GM20000 (cell line): ENCODE data around the gene SNX24.

Experiments used
- DNase-seq: peaks from one replicate; pipeline ENCODE4 v3.0.0; 2012; ENCODE audit warnings: low spot score
- TF ChIP-seq, protein P1 (sequence below): IDR thresholded peaks from 2 replicates; pipeline ENCODE4 v1.5.1; 2012; ENCODE audit warnings: mild to moderate bottlenecking, control low read depth; ENCODE audit errors: extremely low read depth, missing control alignments

The SNX24 gene

DNA sequence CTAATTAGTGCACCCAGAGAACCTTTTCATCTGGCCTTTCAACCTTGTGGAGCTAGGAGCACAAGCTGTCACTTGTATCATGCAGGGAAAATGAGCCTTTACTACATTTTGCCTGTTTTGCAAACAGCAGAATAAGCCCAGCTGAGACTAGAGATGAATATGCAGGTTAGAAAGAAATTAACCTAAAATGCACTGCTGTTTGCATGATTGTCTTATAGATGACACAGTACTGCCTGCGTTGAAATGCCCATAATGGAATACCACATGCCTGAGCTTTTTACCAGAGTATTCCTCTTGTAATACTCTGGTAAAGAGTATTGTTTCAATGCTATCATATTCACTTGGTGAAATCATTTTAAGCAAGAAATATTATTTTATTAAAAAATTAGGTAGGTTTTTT lies 90.7 kb downstream of the SNX24 start:
- TF ChIP-seq, protein P1, sequence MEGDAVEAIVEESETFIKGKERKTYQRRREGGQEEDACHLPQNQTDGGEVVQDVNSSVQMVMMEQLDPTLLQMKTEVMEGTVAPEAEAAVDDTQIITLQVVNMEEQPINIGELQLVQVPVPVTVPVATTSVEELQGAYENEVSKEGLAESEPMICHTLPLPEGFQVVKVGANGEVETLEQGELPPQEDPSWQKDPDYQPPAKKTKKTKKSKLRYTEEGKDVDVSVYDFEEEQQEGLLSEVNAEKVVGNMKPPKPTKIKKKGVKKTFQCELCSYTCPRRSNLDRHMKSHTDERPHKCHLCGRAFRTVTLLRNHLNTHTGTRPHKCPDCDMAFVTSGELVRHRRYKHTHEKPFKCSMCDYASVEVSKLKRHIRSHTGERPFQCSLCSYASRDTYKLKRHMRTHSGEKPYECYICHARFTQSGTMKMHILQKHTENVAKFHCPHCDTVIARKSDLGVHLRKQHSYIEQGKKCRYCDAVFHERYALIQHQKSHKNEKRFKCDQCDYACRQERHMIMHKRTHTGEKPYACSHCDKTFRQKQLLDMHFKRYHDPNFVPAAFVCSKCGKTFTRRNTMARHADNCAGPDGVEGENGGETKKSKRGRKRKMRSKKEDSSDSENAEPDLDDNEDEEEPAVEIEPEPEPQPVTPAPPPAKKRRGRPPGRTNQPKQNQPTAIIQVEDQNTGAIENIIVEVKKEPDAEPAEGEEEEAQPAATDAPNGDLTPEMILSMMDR: no peak
- no peak for DNase-seq

DNA sequence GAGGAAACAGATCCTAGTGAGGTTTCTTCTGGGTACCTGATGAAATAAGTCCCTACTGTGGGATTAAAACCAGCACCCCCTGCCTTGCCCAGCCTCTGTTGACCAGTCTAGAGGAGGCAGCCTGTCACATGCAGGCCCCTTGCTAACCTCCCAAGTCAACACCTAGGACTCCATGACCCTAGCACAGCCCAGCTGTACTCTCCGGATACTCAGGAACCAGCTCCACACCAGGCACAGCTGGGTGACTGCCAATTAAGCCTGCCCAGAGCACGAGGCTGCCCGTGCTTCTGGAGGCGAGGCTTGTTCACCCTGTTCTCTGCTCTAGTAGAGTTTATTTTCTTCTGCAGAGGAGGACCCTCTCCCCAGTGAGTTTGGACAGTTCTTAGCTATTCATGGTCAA lies 92.5 kb downstream of the SNX24 start:
- TF ChIP-seq, protein P1: no peak
- DNase-seq: no peak

DNA sequence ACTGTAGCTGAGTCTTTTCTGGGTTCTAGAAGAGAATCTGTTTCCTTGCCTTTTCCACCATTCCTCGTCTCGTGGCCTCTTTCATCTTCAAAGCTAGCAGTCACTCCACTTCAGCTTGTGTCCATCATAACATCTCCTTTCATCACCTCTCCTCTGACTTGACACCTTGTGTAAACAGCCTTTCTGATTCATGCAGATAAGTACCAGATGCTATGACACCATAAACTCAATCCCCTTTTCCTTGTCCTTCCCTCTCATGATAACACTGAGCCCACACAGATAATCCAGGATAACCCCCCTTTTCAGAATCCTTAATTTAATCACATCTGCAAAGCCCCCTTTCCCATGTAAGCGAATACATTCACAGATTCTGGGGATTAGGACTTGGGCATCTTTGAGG lies 95.5 kb downstream of the SNX24 start:
- TF ChIP-seq, protein P1: no peak
- no peak for DNase-seq

DNA sequence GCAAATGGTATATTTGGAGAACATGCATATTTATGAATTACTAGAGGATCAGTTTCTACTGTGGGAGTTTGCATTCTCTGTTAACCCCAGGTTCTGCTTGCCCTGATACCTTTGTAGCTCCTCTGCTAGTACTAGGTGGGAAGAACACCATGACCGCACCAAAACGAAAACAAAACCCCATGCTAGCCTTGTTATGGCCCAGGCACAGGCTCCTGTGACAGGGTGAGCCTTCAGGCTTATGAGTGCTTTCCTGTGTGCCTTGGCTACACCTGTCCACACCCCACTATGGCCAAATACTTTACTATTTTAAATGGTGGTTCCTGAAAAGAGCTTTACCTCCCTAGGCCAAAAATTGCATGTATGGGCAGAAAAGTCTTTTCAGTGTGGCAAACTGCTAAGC lies 96.3 kb downstream of the SNX24 start:
- DNase-seq: no peak
- TF ChIP-seq, protein P1: no peak

DNA sequence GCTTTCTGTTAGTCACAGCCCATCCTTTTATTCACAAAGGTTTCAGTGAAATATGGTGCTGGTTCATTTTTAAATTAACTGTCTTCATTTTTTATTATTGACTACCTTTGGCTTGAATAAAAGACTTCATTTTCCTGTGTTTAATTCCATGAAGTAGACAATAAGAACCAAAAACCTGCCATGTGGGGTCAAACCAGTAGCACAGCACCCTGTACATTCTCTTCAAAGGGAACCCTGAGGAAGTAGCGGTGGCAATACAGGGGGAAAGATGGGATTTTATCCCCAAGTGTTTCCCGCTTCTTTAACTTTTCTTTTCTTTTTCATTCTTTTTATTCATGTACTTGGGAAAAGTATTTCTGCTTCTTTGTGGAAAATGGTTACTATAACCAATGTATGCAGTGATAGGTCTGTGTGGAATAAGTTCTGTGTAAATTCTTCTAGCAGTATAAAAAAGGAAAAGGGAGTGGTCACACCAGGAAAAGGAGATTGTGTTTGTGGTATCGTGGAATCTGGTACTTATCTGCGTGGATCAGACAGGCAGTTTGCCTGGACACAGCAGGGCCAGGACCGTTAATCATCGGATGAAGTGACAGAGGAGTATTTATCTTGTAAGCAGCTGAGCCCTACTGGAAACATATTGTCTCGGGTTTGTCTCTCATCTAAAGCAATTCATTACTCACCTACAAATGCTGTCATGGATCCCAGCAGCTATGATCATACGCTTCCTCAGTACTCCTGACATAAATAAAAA lies 96.9 kb downstream of the SNX24 start:
- DNase-seq: no peak
- TF ChIP-seq, protein P1: no peak

DNA sequence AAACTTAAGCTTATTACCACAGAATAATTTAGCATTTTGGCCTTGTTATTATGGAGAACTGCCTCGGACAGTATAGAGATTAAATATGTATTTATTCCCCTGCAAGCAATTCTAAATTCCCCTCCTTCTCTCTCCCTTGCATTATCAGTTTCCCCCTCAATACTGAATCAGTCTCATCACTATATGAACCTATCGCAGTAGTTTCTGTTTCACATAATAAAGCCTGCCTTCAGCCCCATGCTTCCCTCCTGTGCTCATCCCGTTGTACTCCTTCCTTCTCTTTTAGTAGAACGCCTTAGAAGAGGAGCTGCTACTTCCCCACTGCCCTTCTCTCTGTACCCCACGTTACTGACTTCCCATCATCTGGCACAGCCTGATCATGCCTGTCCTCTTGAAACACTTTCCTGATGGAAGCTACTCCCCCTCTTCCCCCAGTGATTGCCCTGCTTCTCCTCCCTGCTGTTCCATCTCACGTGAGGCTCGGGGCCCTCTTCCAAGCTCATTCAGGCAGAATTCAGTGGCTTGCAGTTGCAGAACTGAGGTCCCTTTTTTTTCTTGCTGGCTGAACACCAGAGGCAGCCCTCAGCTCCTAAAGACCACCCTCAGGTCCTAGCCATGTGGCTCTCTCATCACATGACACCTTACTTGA lies 97.8 kb downstream of the SNX24 start:
- TF ChIP-seq, protein P1: no peak

DNA sequence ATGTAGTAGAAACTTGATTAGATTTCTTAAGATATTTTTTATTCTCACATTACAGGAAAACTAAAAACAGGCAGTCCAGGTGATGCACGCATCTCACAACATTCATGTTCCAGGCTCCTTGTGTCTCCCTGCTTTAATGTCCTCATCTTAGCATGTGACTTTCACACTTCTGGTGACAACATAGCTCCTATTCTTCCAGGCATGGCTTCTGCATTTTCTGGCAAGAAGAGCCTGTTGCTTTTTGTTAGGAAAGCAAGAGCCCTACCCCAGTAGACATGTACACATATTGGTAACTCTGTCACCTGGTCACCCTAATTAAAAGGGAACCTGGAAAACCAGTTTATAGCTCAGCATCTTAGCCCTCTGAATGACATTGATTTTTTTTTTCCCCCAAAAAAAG lies 98.6 kb downstream of the SNX24 start:
- TF ChIP-seq, protein P1: no peak
- DNase-seq: no peak

More for the DNA sequence above, 97.8 kb downstream of the SNX24 start:
- no peak for DNase-seq
